GM12801 (cell line): Measurements from ENCODE around the gene VTI1A.

Experiments
- TF ChIP-seq, protein P1 (sequence below): IDR thresholded peaks from one replicate; pipeline ENCODE4 v1.5.1; 2011; ENCODE audit warnings: control low read depth; ENCODE audit not compliant: insufficient read length; ENCODE audit errors: extremely low read depth

Gene VTI1A

DNA sequence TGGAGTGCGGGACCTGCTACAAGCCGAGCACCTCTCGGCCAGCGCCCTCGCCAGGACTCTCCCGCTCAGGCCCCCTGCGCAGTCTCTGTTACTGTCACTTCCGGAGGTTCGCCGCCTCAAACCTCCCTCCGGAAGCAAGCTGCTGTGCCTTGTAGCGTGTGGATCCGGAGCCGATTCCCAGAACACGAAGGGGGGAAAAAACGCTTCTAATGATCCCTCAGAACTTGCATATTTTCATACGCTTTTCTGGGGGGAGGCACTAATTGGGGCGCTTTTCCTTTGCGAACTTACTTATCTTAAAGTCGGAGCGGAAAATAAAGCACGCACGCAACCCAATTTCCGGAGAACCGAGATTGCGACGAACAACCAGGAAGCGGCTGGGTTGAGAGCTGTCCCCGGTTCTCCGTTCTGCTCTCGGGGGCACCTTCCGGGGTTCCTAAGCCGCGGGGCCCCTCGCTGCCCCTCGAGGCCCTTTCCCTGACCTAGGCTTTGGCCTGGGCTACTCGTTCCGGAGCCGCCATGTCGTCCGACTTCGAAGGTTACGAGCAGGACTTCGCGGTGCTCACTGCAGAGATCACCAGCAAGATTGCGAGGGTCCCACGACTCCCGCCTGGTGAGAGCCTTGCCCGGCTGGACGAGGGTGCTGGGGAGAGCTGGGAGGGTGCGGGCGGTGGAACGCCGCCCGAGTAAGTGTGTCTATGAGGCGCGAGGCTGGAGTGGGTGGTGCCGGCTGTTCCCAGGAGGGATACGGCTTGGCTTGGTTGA lies at the start of gene VTI1A, which contains the start of gene ZDHHC6:
TSS of gene VTI1A (plus strand) at position 361 of the 765 bp plus-strand sequence. CDS start at position 520, 159 bp downstream.
TSS of gene ZDHHC6 (minus strand) at position 60 of the 765 bp plus-strand sequence. CDS start 1,478 bp downstream, outside the sequence.
- TF ChIP-seq, protein P1, sequence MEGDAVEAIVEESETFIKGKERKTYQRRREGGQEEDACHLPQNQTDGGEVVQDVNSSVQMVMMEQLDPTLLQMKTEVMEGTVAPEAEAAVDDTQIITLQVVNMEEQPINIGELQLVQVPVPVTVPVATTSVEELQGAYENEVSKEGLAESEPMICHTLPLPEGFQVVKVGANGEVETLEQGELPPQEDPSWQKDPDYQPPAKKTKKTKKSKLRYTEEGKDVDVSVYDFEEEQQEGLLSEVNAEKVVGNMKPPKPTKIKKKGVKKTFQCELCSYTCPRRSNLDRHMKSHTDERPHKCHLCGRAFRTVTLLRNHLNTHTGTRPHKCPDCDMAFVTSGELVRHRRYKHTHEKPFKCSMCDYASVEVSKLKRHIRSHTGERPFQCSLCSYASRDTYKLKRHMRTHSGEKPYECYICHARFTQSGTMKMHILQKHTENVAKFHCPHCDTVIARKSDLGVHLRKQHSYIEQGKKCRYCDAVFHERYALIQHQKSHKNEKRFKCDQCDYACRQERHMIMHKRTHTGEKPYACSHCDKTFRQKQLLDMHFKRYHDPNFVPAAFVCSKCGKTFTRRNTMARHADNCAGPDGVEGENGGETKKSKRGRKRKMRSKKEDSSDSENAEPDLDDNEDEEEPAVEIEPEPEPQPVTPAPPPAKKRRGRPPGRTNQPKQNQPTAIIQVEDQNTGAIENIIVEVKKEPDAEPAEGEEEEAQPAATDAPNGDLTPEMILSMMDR = no peak

DNA sequence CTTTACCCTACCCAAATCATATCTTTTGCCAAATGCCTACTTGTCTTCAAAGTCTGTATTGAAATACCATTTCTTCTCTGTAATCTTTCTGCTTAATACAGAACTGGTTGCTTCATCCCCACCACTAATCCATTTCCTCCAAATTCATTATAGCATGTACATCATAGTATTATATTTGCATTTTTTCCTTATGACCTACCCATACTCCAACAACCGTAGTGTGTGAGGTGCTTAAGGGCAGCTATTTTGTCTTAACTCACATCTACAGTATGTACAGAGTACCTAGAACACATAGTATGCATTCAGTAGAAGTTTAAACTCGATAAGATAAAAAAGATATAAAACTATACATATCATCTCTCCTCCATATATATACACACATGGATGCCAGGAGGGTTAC lies 49.4 kb upstream of the VTI1A start:
- TF ChIP-seq, protein P1 = no peak

DNA sequence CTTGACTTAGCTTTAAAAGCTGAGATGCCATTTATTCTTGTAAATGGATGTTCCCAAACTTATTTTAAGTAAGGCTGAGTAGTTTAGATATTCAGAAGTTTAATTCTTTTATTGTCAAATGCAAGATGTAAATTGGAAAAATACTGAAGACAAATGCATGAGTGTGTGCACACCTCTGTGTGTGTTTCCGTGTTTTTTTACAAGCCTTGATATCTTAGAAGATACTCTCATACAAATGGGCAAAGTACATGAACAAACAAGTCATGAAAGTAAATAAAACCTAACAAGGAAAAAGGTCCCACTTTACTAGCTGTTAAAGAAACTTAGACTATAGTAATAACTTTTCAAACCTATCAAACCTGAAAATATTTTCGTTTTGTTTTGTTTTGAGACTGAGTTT lies 44.1 kb upstream of the VTI1A start:
- TF ChIP-seq, protein P1 = no peak

DNA sequence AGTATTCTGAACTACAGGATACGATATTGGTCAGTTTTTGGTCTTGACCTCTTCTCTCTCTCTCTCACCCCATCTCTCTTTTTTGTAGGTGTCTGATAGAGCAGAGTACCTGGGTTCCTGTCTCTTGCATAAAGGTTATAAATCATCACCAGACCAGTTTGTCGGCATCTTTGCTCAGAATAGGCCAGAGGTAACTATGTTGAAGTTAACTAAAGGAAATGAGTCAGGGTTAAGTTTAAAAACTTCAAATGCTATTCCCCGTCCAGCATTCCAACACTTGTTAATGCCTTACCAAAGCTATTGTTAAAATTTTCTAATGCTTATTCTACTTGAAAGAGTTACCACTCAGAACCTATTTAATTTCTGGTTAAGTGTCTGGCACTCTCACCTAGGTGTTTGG lies 42.4 kb upstream of the VTI1A start:
- TF ChIP-seq, protein P1 = no peak

DNA sequence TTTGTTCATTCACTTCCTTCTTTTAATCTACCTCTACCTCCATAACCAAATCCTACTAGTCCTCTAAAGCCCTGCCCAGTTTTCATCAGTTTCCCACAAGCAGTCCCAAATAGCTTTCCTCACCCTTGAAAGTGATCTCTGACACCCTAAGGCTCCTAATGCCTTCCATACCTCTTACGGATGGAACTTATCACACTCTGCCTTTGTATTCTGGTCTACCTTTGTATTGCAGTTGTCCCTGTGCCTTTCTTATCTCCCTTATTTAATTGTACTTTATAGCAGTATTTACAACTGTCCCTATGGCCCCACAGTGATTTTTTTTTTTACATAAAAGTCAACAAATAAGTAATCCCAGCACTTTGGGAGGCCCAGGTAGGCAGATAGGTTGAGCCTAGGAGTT lies 39.3 kb upstream of the VTI1A start:
- TF ChIP-seq, protein P1 = no peak

DNA sequence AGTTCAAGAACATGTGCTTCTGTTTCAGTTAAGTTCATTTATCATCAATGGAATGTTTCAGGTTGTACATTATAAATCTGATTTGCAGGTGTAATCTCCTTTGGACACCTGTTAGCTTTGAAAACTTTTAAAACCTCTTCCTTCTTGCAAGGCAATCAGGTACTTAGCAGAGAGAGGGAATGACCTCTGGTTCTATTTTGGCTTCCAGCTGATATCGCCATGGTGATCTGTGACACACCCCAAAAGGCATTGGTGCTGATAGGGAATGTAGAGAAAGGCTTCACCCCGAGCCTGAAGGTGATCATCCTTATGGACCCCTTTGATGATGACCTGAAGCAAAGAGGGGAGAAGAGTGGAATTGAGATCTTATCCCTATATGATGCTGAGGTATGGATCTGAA lies 37.7 kb upstream of the VTI1A start:
- TF ChIP-seq, protein P1 = no peak

DNA sequence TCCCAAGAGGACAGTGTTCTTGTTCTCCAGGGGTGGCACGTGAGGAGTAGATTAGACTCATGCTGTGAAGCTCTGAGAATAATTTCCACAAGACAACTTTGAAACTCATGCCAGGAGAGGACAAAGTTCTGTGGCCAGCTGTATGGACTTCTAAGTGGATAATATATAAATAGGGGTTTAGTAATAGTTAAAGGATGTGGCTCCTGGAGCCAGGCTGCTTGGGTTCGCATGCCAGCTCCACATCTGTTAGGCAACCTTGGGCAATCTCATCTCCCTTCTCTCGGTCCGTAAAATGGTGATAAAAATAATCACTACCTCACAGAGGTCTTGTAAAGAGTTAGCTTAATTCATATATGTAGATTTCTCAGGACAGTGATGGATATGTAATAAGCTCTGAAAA lies 37.3 kb upstream of the VTI1A start:
- TF ChIP-seq, protein P1 = no peak
